ENCODE measurements around the gene AIPL1.

DNA sequence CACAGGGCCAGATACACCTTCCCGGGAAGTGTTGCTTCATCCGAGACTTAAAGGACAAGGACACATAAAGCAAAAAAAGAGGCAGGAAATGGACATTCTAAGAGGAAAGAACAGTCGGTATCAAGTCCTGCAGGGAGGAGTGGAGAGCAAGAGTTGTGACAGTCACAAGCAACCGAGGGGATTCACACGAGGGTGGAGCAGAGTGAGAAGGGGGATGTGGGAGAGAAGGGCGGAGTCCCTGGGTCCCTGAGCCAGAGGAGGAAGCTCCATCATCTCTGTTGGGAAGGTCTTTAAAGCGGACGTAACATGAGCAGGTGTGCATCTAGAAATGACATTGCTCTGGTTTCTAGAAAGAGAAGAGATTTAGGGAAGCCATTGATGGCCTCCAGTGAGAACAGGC, 47.1 kb downstream of the AIPL1 start:
- TF ChIP-seq MXI1 (IDR thresholded peaks at IDR 0.05; ENCODE audit: borderline replicate concordance, low read depth, low read length) (no peak), POLR2A (IDR thresholded peaks at IDR 0.05; ENCODE audit: low read depth, low read length) (no peak), RAD21 (IDR thresholded peaks at IDR 0.05; ENCODE audit: low read length) (no peak), MAZ (IDR thresholded peaks at IDR 0.05; ENCODE audit: borderline replicate concordance, low read depth, low read length) (no peak), CHD1 (IDR thresholded peaks at IDR 0.05; ENCODE audit: low read depth, low read length) (no peak), RFX5 (IDR thresholded peaks at IDR 0.05; ENCODE audit: low read depth, low read length) (no peak)
- TF ChIP-seq, protein P1, sequence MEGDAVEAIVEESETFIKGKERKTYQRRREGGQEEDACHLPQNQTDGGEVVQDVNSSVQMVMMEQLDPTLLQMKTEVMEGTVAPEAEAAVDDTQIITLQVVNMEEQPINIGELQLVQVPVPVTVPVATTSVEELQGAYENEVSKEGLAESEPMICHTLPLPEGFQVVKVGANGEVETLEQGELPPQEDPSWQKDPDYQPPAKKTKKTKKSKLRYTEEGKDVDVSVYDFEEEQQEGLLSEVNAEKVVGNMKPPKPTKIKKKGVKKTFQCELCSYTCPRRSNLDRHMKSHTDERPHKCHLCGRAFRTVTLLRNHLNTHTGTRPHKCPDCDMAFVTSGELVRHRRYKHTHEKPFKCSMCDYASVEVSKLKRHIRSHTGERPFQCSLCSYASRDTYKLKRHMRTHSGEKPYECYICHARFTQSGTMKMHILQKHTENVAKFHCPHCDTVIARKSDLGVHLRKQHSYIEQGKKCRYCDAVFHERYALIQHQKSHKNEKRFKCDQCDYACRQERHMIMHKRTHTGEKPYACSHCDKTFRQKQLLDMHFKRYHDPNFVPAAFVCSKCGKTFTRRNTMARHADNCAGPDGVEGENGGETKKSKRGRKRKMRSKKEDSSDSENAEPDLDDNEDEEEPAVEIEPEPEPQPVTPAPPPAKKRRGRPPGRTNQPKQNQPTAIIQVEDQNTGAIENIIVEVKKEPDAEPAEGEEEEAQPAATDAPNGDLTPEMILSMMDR (conservative IDR thresholded peaks at IDR 0.05; ENCODE audit: low read depth, low read length) = no peak
